Esophagus squamous epithelium (tissue), 4 donors: Measurements from ENCODE around the gene NMT2.

ENCODE experiments used
- CTCF ChIP-seq, 6 experiments: fragments of 450-650 bp in 4 of 6; fragments of 200-600 bp in 2 of 6; sonication (generic) in 2 of 6; IDR thresholded peaks; one replicate each; pipeline ENCODE4 v1.5.1; 2016 to 2019; ENCODE audit warnings: antibody characterized with exemption in 6 of 6, mild to moderate bottlenecking in 4 of 6, moderate library complexity in 4 of 6
- POLR2A ChIP-seq, 4 donors: fragments of 450-650 bp; IDR thresholded peaks; one replicate each; pipeline ENCODE4 v1.6.1; 2017; ENCODE audit warnings: antibody characterized with exemption in 4 of 4, mild to moderate bottlenecking in 4 of 4, moderate library complexity in 3 of 4

DNA sequence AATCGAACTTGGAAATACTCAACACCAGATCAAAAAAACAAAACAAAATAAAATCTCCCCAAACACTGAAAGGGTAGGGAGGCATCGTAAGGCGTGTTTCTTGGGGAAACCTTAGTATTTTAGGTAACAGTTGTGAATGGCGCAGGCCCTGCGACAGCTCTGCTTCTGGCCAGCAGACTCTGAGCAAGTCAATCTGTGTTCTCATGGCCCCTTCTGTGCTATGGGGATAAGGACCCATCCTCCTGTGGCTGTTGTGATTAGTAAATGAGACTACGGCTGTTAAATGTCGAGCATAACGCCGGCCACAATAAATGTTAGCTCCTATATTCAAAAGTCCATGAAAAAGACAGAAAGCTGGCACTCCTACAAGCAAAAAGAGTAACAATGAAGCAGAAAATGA lies 44.3 kb downstream of the NMT2 start:
- TF ChIP-seq CTCF (IDR thresholded peaks at IDR 0.05), result no peak
- TF ChIP-seq POLR2A (IDR thresholded peaks at IDR 0.05), result no peak
